Activated CD4-positive, alpha-beta T cell treated with anti-CD3 and anti-CD28 coated beads, Interleukin-2, amount 10 ng/mL, durations not matched to agents 7 days and 5 days (primary cell): ENCODE data around the gene TUBG2. TPM values are rescaled to one million over a fixed set of nuclear protein-coding genes. Genes with fewer than 3 reads are reported as not detected.
"Not testable (repeated sequence)": the region's sequence is repeated elsewhere in the genome, so short reads cannot be mapped to it uniquely, and the experiment has no call there.

Experiments
- CTCF ChIA-PET: fragments of 350-600 bp; sonication (Branson Sonifier 250); formaldehyde crosslinking; loops from one replicate; lab custom pipeline; 2021; ENCODE audit warnings: antibody characterized with exemption; lab: Charles Lee
- POLR2A ChIA-PET: fragments of 350-600 bp; sonication (Branson Sonifier 250); formaldehyde crosslinking; loops from one replicate; lab custom pipeline; 2021; ENCODE audit warnings: antibody characterized with exemption; lab: Charles Lee
- DNase-seq: peaks from one replicate; pipeline ENCODE4 v3.0.0-alpha.2; 2020
- H3K27ac Mint-ChIP-seq: one replicate; pipeline ENCODE4 v1.8.0; 2021; ENCODE audit warnings: mild to moderate bottlenecking, moderate library complexity, mixed read lengths
- H3K27me3 Mint-ChIP-seq: one replicate; pipeline ENCODE4 v1.8.0; 2021; ENCODE audit warnings: mixed read lengths
- H3K36me3 Mint-ChIP-seq: one replicate; pipeline ENCODE4 v1.8.0; 2021; ENCODE audit warnings: low read depth, mixed read lengths
- H3K4me1 Mint-ChIP-seq: one replicate; pipeline ENCODE4 v1.8.0; 2021; ENCODE audit warnings: mixed read lengths
- H3K4me3 Mint-ChIP-seq: one replicate; pipeline ENCODE4 v1.8.0; 2021; ENCODE audit warnings: mild to moderate bottlenecking, moderate library complexity, mixed read lengths
- H3K9me3 Mint-ChIP-seq: one replicate; pipeline ENCODE4 v1.8.0; 2021; ENCODE audit warnings: mixed read lengths
- total RNA-seq, 2 experiments: library from RNA; stranded (reverse); gene quantifications; one replicate each; pipeline ENCODE4 v1.2.3, GENCODE V29; 2021

TUBG2 gene
- 1 to 10 TPM; 6.7 to 7.2 TPM for total RNA-seq

GRCh38 chr17:42659079-42659931, at the start of gene TUBG2:
TSS of gene TUBG2 (plus strand) at chr17:42659284. CDS start at chr17:42659504, 220 bp downstream.
- peak within 1 kb of the TSS; percentile 60 for H3K27ac Mint-ChIP-seq
- H3K9me3 Mint-ChIP-seq = peaks cover 6% of the 10 kb centered on the region
- peak; percentile 63 for DNase-seq
- ChIA-PET POLR2A (no interaction called here), CTCF (interaction anchor here (0.6 to 1.4 kb wide), 3 partner anchors 10 to 731 kb away, joined by 3 to 4 read pairs (median 3); no protein-coding TSS in a partner anchor)
- peaks cover 10% of the 10 kb centered on the region for H3K27me3 Mint-ChIP-seq
- H3K4me3 Mint-ChIP-seq = peak within 1 kb of the TSS; percentile 84
- H3K36me3 Mint-ChIP-seq = no peaks in the 10 kb centered on the region
- H3K4me1 Mint-ChIP-seq = peaks cover 28% of the 10 kb centered on the region

- POLR2A ChIA-PET = interaction anchor here (0.8 to 0.9 kb wide), 2 partner anchors 68 to 69 kb away, joined by 4 to 6 read pairs; no protein-coding TSS in a partner anchor
- H3K4me3 Mint-ChIP-seq = peak overlapping the region; percentile 98
- CTCF ChIA-PET = interaction anchor here (0.7 to 3.0 kb wide), 5 partner anchors 8 to 339 kb away, joined by 3 to 15 read pairs (median 5); partner anchors contain the start of gene PSMC3IP
- DNase-seq = peak; percentile 32
- H3K4me1 Mint-ChIP-seq = peaks cover 35% of the 10 kb centered on the region
- H3K9me3 Mint-ChIP-seq, H3K27me3 Mint-ChIP-seq: not testable (repeated sequence)
- H3K27ac Mint-ChIP-seq = peak overlapping the region; percentile 95
- H3K36me3 Mint-ChIP-seq = peaks cover 37% of the 10 kb centered on the region
Observed at GRCh38 chr17:42609814-42610801, 49.0 kb upstream of the TUBG2 start.

GRCh38 chr17:42612013-42612412, 47.1 kb upstream of the TUBG2 start:
- CTCF ChIA-PET = no interaction called here
- no peaks in the 10 kb centered on the region for H3K9me3 Mint-ChIP-seq
- H3K36me3 Mint-ChIP-seq = peaks cover 36% of the 10 kb centered on the region
- no peaks in the 10 kb centered on the region for H3K27me3 Mint-ChIP-seq
- DNase-seq = no peak
- no peak overlapping the region for H3K4me3 Mint-ChIP-seq
- H3K27ac Mint-ChIP-seq = no peak overlapping the region
- H3K4me1 Mint-ChIP-seq = peaks cover 18% of the 10 kb centered on the region
- POLR2A ChIA-PET = no interaction called here

GRCh38 chr17:42613699-42614295, 45.3 kb upstream of the TUBG2 start:
- Mint-ChIP-seq H3K4me3 (no peak overlapping the region), H3K9me3 (no peaks in the 10 kb centered on the region)
- POLR2A ChIA-PET = no interaction called here

GRCh38 chr17:42617956-42618431, 41.1 kb upstream of the TUBG2 start:
- Mint-ChIP-seq H3K4me3 (no peak overlapping the region), H3K36me3 (peaks cover 27% of the 10 kb centered on the region), H3K27me3 (no peaks in the 10 kb centered on the region), H3K4me1 (peaks cover 12% of the 10 kb centered on the region), H3K9me3 (no peaks in the 10 kb centered on the region), H3K27ac (peak overlapping the region; percentile 17)
- no peak for DNase-seq
- ChIA-PET CTCF (interaction anchor here (1.1 to 3.1 kb wide), 2 partner anchors 9 to 40 kb away, joined by 3 to 13 read pairs; partner anchors contain the start of genes PSMC3IP, RETREG3 and TUBG1), POLR2A (no interaction called here)

More at GRCh38 chr17:42613699-42614295, 45.3 kb upstream of the TUBG2 start:
- Mint-ChIP-seq H3K27me3 (no peaks in the 10 kb centered on the region), H3K27ac (no peak overlapping the region), H3K36me3 (peaks cover 36% of the 10 kb centered on the region), H3K4me1 (peaks cover 15% of the 10 kb centered on the region)
- no peak for DNase-seq
- CTCF ChIA-PET = no interaction called here

GRCh38 chr17:42618442-42619150, 40.5 kb upstream of the TUBG2 start:
- Mint-ChIP-seq H3K9me3 (no peaks in the 10 kb centered on the region), H3K4me3 (no peak overlapping the region), H3K27ac (no peak overlapping the region), H3K36me3 (peaks cover 23% of the 10 kb centered on the region), H3K27me3 (no peaks in the 10 kb centered on the region), H3K4me1 (peaks cover 12% of the 10 kb centered on the region)
- no peak for DNase-seq
- ChIA-PET CTCF (interaction anchor here (1.2 to 3.1 kb wide), 2 partner anchors 10 to 40 kb away, joined by 3 to 13 read pairs; partner anchors contain the start of genes RETREG3 and TUBG1), POLR2A (no interaction called here)

- CTCF ChIA-PET, H3K9me3 Mint-ChIP-seq, H3K4me3 Mint-ChIP-seq, H3K27me3 Mint-ChIP-seq, DNase-seq, POLR2A ChIA-PET, H3K36me3 Mint-ChIP-seq, H3K27ac Mint-ChIP-seq: not testable (repeated sequence)
- peaks cover 12% of the 10 kb centered on the region for H3K4me1 Mint-ChIP-seq
Observed at GRCh38 chr17:42621987-42622386, 37.1 kb upstream of the TUBG2 start.

- POLR2A ChIA-PET = no interaction called here
- CTCF ChIA-PET = interaction anchor here (0.6 to 1.4 kb wide), 4 partner anchors 9 to 1196 kb away, joined by 3 to 4 read pairs (median 3); no protein-coding TSS in a partner anchor
- H3K27ac Mint-ChIP-seq = no peak overlapping the region
- DNase-seq = no peak
- H3K4me1 Mint-ChIP-seq = peaks cover 8% of the 10 kb centered on the region
- H3K27me3 Mint-ChIP-seq = no peaks in the 10 kb centered on the region
- no peaks in the 10 kb centered on the region for H3K36me3 Mint-ChIP-seq
- no peaks in the 10 kb centered on the region for H3K9me3 Mint-ChIP-seq
- no peak overlapping the region for H3K4me3 Mint-ChIP-seq
Observed at GRCh38 chr17:42623271-42623670, 35.8 kb upstream of the TUBG2 start.

GRCh38 chr17:42623732-42624596, 35.1 kb upstream of the TUBG2 start:
- peaks cover 2% of the 10 kb centered on the region for H3K4me1 Mint-ChIP-seq
- H3K4me3 Mint-ChIP-seq = no peak overlapping the region
- no peak for DNase-seq
- CTCF ChIA-PET = interaction anchor here (0.6 to 1.4 kb wide), 3 partner anchors 45 to 1196 kb away, joined by 3 to 4 read pairs (median 3); no protein-coding TSS in a partner anchor
- no peaks in the 10 kb centered on the region for H3K9me3 Mint-ChIP-seq
- no peak overlapping the region for H3K27ac Mint-ChIP-seq
- H3K36me3 Mint-ChIP-seq = no peaks in the 10 kb centered on the region
- H3K27me3 Mint-ChIP-seq = no peaks in the 10 kb centered on the region
- POLR2A ChIA-PET = no interaction called here

- POLR2A ChIA-PET, H3K27me3 Mint-ChIP-seq, H3K4me3 Mint-ChIP-seq, H3K9me3 Mint-ChIP-seq, H3K4me1 Mint-ChIP-seq, DNase-seq, H3K36me3 Mint-ChIP-seq: not testable (repeated sequence)
- H3K27ac Mint-ChIP-seq = peak overlapping the region; percentile 68
- CTCF ChIA-PET = interaction anchor here (0.6 to 1.4 kb wide), 2 partner anchors 23 to 49 kb away, joined by 3 read pairs; no protein-coding TSS in a partner anchor
Observed at GRCh38 chr17:42627032-42627764, 31.9 kb upstream of the TUBG2 start.
